ENCODE measurements around the gene CRY1.
"Not testable (repeated sequence)": the region's sequence is repeated elsewhere in the genome, so short reads cannot be mapped to it uniquely, and the experiment has no call there.

The CRY1 gene

GRCh38 chr12:106997916-106998315, 95.4 kb downstream of the CRY1 start:
- DNase-seq, result no peak

- DNase-seq, result not testable (repeated sequence)
Observed at GRCh38 chr12:106996102-106996501, 97.2 kb downstream of the CRY1 start.

DNA sequence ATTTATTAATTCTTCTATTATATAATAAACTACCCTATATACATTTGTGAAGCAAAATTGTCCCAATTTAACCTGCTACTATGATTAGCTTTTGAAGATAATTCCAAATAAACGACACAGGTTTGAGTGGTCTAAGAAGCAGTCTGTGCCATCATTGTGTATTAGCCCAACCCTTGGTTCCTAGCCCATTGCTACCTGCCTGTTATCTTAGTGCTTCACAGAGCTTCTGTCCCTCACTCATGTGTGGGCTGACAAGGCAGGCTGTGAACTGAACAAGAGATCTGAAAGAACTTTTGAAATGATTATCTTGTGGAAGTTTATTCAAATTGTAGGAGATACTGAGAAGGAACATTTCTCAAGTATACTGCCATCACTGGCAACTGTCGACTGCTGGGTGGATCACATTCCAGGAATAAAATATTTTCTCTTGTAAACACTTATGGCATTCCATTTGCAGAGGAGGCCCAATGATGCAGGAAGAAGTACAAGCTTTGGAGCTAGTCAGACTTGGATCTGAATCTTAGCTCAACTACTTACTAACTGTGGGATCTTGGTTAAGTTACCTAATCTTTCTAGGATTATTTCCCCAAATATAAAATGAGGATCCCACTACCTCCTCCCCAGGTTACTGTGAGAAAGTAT, 98.6 kb downstream of the CRY1 start:
- DNase-seq, result no peak

DNA sequence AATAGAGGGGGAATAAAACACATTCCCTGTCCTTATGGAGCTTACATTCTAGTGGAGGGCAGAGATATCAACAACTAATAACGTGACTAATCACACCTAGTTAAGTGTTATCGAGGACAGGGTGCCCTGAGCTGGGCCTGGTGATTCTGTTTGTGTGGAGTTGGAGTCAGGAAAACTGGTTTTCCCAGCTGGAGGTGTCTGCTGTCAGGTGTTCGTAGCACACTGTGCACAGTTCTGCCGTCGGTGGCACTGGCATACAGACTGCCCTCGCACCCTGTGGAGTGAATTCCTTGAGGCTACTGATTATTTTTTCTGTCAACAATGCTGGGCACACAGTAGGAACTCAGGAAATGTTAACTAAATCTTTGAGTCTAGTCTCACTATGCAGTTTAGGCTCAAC, 105.5 kb downstream of the CRY1 start:
- no peak for DNase-seq

DNA sequence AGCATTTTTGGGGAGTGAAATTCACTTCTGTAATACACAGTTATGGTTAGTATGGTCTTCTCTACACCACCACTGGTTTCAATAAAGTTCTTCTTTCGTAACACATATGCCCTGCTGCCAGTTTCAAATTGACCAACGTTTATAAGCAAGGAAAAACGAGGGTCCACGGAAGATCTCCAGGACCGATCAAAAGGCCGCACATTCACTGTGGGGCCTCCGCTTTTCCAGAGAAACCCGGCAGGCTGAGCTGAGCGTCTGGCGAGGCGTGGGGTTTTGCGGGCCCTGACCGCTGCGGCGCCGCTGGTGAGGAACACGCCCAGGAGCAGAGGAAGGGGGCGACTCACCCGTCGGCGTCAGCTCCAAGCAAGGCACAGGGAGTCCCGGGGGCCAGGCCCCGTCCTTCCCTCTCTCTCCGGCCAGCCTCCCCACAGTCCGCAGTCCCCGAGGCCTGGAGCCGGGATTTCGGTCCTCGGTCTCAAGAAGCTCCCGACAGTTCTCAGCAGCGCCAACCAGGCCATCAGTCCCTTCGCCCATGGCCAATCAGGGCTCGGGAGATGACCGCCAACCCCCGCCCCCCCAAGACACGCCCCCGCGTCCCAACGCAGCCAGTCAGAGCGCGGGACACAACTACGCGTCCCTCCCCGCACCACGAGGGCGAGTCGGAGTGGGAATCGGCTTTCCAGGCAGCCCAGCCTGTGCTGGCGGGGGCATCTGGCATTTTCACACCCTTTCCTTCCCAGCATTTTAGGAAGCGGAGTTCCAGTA, 106.5 kb downstream of the CRY1 start, which contains the start of gene MTERF2:
MTERF2 (minus strand) TSS at position 522 of the 765 bp plus-strand sequence. CDS start 8,432 bp downstream, outside the sequence.
- peak; percentile 98 for DNase-seq

- no peak for DNase-seq
Observed at GRCh38 chr12:106986135-106986534, 107.2 kb downstream of the CRY1 start.

DNA sequence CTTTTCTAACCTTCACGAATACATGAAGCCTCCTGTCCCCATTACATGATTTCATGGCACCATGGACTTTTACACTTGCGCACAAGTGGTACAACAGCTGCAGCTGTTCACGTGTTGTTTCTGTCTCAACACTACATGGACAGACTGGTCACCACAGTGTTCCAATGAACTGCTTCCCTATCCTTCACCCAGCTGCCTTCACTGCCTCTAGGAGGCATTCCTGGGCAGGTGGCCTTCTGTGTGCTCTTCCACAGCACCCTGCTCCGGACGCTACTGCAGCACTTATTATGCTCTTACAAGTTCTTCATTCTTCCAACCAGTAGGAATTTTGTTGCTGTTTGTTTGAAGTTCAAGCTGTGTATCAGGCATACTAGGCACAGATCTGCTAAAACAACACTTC, 107.9 kb downstream of the CRY1 start:
- no peak for DNase-seq

GRCh38 chr12:106984588-106985137, 108.7 kb downstream of the CRY1 start:
- no peak for DNase-seq

DNA sequence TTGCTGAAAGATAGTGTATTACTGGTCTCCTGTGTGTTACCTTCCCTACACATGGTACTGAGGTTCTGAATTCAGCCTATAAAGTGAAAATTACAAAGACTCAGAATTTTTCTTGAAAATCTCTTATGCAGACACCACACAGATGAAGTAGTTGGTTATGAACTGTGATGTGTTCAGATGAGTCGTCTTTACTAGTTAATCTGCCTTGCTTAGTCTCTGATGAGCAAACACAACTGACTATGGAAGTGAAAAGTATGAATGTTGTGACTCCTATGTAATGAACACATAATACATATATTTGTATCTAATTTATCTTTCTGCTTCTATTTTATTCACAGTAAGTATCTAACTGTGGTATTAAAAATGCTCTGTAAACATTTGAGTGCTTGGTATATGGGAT, 111.1 kb downstream of the CRY1 start:
- DNase-seq, result no peak

- DNase-seq, result no peak
Observed at GRCh38 chr12:106981788-106982187, 111.6 kb downstream of the CRY1 start.

DNA sequence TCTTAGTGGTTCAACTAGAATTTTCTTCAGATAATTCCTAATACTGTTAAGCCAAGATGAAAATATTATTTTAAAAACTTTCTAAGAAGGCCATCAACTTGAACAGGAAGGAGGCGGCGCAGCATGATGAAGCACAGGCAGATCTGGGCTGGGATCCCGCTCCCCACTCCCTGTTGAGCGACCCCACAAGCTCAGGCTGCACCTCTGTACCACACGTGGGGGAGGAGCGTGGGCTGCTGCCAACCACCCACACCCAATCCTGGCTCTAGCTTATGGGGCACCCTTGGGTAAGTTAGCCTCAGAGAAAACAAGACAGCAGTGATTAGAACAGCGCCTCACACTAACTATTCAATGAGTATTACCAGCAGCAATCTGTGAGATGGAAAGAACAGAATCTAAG, 112.4 kb downstream of the CRY1 start:
- no peak for DNase-seq

DNA sequence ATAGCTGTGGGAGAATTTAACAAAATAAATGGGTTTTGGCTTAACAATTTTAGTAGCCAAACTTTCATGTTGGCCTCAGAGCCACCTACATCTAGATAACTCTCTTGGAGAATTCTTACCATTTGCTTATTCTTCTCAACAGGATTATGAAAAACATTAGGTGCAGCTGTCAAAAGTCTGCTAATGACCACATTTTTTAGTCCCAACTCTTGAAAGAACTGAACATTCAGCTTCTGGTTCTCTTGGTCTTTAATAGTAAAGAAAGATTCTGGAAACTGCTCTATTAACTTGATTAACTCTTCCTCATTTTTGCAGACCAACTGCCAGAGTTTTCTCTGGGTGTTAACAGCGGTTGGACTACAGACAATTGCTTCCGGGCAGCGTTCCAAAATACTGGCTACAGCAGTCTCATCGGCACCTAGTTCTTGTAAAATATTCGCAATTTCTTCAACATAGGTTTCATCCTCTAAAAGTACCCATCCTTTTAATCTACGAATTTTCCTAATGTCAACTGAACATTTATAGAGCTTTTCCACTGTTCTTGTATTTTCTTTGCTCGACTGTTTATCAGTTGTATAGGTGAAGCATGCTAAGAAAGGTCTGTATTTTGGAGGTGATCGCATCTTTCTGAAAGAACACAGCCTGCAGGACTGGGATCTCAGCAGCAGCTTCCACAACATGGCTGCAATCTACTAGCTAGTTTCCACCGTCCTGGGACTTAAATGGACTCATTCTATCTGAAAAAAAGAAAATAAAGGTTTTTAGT, 115.1 kb downstream of the CRY1 start:
- DNase-seq, result no peak

GRCh38 chr12:106976668-106977067, 116.7 kb downstream of the CRY1 start:
- no peak for DNase-seq

GRCh38 chr12:106975993-106976658, 117.2 kb downstream of the CRY1 start:
- no peak for DNase-seq

DNA sequence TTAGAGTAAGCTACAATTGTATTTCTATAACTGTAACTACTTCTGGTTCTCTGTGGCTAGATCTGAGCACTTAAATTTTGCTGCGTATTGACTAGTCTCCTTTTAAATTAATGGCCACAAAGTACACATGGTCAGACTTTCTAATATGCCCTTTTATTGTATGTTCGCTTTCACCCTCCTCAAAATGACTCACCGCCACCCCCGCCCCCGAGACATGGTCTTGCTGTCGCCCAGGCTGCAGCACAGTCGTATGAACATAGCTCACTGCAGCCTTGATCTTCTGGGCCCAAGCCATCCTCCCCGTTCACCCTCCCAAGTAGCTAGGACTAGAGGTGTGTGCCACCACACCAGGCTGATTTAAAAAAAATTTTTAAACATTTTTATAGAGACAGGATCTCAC, 118.3 kb downstream of the CRY1 start:
- no peak for DNase-seq

GRCh38 chr12:106974511-106974910, 118.8 kb downstream of the CRY1 start:
- no peak for DNase-seq

DNA sequence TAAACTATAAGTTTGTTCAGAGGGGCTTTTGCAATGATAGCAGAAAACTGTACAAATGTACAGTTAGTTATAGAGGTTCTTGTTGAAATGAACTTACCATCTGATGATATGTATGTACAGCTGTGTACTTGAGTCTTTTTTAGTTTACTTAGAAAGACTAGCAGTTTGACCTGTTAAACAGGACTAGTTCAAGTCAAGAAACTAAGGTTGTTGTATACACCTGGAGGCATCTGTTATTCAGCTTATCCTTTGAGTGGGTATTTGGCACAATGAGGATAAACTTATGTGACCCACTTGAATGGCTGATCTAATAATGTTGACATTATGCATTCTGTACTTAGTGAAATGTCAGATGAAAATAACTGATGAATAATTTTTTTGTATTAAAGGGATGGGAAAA, 119.8 kb downstream of the CRY1 start:
- no peak for DNase-seq

DNA sequence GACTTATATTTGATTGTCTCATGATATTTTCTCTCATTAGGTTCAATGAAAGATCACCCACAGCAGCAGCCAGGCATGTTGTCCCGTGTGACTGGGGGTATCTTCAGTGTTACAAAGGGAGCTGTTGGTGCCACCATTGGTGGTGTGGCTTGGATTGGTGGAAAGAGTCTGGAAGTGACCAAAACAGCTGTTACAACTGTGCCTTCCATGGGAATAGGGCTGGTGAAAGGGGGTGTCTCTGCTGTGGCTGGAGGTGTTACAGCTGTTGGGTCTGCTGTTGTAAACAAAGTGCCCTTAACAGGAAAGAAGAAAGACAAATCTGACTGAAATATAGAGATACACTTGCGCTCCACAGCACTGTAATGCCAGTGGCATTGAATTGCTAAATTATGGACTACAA, 122.3 kb downstream of the CRY1 start:
- no peak for DNase-seq

GRCh38 chr12:106964526-106964925, 128.8 kb downstream of the CRY1 start:
- no peak for DNase-seq

GRCh38 chr12:106962286-106962685, 131.1 kb downstream of the CRY1 start:
- DNase-seq, result no peak

DNA sequence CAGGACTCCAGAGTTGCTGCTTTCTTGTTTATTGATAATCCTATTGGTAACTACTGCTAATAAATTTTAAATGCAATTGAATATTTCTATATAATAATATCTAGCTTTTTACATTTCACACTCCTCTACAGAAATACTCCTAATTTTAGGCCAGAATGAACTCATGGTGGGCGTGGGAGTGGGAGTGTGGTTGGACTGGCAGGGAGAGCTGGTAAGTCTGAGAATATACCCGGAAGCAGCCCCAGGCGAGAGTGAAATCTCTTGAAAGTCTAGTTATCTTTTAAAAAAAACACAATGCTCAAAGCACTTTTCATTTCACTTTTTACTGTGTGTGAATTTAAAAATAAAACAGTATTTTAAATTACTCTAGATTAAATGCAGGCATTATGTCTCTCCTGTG, 132.9 kb downstream of the CRY1 start:
- no peak for DNase-seq

DNA sequence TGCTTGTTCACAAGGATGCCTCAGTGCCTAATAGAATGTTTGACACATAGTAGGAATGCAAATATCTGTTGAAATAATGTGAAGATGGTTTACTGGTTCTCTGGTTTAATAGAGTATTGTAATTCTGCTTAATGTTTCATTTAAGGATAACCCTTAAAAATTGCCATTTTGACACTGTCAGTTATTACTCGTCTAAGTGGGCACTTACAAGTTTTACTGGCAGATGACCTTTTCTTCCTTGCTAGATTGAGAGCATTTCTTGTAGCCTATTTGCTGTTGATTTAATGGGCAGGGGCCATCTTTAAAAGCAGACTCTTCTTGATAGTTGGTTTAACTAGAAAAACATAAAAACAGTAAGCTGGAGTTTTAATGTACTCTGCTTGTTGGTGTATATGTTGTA, 135.8 kb downstream of the CRY1 start:
- DNase-seq, result no peak

- DNase-seq, result peak; percentile 88
Observed at GRCh38 chr12:106956048-106956578, 137.2 kb downstream of the CRY1 start.

All from right forelimb (tissue), 1 donor.